ENCODE results near the gene CLEC4D.
"Not testable (repeated sequence)": the region's sequence is repeated elsewhere in the genome, so short reads cannot be mapped to it uniquely, and the experiment has no call there.

The CLEC4D gene

DNA sequence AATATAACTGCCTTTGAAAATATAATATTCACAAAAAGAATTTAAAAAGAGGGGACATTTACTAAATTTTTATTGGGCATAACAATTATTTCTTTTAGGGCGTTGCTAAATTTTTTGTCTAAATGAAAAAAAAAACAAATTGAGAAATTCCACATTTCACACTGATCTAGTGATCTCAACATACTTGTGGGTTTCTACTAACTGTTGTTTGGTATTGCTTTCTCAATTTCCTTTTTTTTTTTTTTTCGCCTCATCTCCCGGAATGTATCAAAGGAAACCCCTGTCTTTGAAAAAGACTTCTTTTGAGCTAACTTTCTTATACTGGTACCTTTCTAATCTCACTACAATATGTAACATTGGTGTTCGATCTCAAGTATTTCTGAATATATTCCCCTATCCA, at the start of gene CLEC4D:
CLEC4D (plus strand) TSS at position 248 of the 400 bp plus-strand sequence. CDS start 230 bp downstream, outside the sequence.
- DNase-seq (ENCODE audit: low read depth) = no peak

DNA sequence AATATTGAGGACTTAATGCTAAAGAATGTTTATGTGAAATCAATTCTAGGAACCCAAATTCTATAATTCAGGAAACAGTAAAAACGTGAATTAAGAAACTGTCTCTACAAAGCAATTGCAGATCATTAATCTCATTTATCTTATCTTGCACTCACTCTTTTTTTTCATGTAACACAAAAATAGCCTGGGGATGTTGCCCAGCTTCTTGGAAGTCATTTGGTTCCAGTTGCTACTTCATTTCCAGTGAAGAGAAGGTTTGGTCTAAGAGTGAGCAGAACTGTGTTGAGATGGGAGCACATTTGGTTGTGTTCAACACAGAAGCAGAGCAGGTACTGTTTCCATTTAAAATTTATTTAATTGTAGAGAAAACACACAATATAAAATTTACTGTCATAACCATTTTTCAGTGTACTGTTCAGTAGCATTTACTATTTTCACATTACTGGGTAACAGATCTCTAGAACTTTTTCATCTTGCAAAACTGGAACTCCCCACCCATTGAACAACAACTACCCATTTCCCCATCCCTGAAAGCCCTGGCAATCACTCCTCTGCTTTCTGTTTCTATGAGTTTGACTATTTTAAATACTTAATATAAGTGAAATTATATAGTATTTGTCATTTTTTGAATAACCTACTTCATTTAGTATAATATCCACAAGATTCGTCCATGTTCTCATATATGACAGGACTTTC, 47.9 kb upstream of the CLEC4D start:
- DNase-seq (ENCODE audit: low read depth) = no peak

DNA sequence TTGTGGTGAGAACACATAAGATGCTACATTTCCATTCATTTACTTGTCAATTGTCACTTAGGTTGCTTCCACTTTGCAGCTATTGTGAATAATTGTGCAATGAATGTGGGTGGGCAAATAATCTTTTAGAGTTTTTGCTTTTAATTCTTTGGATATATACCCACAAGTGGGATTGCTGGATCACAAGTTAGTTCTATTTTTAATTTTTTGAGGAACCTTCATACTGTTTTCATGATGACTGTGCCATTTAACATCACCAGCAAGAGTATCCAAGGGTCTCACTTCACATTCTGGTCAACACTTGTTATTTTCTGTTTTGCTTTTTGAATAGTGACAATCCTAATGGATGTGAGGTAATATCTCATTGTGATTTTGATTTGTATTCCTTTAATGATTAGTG, 47.1 kb upstream of the CLEC4D start:
- DNase-seq (ENCODE audit: low read depth) = no peak

DNA sequence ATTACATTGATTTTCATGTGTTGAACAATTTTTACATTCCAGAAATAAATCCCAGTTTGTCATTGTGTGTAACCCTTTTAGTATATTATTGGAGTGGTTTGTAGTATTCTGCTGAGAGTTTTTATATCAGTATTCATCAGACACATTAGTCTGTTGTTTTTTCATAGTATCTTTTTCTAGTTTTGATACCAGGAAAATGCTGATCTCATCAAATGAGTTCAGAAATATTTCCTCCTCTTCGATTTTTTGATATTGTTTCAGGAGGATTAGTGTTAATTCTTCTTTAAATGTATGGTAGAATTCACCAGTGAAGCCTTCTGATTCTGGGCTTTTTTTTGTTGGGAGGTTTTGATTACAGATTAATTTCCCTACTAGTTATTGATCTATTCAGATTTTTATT, 42.2 kb upstream of the CLEC4D start:
- no peak for DNase-seq (ENCODE audit: low read depth)

DNA sequence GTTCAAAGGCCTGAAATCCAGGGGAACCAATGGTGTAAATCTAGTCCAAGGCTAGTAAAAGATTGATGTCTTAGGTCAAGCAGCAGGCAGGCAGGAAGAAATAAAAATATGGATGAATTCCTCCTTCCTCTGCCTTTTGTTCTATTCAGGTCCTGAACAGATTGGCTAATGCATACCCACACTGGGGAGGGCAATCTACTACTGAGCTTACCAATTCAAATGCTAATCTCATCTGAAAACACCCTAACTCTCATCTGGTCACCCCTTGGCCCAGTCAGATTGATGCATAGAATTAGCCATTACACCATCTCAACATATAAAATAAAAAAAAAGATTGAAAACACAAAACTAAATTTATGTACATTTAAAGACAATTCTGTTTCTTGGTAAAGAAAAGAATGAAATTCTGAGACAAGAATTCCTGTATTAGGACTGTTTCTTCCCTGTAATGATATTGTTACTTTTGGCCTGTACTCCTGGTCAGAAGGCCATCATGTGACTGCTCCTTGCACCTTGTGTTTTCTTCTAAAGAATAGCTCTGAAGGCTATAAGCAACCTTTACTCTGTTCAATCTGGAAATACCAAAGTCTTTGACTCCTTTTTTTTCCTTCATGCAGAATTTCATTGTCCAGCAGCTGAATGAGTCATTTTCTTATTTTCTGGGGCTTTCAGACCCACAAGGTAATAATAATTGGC, 37.6 kb upstream of the CLEC4D start:
- DNase-seq (ENCODE audit: low read depth) = no peak

DNA sequence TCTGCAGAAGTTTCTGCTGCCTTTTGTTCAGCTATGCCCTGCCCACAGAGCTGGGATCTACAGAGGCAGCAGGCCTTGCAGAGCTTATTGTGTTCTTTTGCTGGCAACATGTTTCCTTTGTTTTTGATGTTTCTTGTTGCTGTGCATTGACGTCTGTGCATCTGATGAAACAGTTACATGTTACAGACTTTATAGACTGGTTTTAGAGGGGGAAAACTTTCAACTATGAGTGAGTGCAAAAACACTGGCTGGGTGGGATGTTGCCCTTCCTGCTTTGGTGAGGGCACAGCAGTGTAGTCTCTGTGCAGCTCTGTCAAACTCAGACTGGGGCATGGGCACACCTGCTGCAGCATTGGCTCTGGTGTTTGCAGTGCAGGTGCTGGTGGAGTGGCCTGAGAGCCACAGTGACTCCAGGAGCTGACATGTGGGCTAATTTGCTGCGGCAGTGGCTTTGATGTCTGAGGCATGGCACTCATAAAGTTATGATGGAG, 30.7 kb upstream of the CLEC4D start:
- no peak for DNase-seq (ENCODE audit: low read depth)

DNA sequence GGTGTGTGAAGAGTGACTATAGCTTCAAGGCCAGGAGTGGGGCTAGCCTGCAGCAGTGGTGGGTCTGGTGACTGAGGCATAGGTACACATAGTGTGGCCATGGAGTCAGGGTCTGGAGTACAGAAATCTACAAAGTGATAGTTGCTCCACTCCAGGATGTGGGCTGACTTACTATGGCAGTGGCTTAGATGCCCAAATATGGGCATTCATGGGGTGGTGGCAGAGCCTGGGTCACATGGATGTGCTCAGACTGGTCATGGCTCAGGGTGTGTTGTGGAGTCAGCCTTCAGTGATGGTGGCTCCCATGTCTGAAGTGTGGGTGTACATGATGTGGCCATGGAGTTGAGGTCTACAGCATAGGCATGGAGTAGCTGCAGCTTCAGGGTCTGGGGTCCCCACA, 30.2 kb upstream of the CLEC4D start:
- DNase-seq (ENCODE audit: low read depth) = no peak

DNA sequence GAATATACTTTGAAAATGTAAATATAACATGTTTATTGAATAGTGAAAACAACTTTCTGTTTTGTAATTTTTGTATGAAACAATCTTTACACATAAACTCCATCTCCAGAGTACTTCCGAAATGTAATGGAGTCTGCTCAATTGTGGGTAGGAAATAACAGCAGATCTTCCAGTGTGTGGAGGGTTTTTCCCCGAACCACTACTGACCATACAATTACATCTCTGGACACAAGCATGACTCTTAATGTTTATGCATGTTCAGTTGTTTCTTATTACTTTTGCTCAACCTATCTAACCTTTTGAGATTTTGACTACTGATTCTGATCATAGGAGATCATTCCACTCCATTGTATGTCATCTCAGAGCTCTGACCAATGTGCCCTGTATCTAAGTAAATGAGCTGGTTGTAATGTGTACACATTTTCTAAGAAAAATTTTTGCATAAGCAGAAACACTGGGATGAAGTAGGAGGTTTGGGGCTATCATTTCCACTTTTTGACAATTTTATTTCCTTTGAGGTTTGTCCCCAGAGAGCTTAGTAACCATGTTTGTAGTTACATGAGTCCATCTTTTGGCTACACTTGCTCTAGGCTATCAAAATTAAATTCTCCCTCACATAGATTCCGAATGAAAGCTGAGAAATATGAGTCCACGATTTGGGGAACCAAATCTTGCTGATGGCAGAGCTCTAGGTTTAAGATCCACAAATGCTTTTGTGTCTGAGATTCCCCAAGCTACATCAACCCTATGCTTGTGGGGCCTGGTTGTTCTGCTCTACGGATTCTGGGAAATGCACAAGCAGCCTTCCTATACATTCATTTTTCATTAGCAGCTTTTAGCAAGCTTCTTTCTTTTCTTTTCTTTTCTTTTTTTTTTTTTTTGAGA, 21.4 kb upstream of the CLEC4D start:
- DNase-seq (ENCODE audit: low read depth) = no peak

DNA sequence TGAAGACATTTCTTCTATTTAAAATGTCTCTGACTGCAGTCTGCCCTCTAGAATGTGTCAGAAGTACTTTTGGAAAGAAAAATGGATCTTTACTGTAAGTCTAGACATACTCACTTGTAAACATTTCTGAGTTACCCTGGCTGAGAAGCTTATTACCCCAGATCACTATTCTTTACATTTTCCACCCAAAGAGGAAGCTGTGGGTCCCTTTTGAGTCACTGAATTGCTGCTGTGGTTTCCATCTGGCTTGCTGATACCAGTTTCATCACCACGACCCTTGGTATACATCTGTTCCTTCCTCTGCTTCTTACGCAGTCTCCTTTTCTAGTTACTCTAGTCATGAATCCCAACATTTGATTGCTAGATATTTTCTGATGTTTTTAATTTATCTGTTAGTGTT, 20.2 kb upstream of the CLEC4D start:
- peak; percentile 36 for DNase-seq (ENCODE audit: low read depth)

DNA sequence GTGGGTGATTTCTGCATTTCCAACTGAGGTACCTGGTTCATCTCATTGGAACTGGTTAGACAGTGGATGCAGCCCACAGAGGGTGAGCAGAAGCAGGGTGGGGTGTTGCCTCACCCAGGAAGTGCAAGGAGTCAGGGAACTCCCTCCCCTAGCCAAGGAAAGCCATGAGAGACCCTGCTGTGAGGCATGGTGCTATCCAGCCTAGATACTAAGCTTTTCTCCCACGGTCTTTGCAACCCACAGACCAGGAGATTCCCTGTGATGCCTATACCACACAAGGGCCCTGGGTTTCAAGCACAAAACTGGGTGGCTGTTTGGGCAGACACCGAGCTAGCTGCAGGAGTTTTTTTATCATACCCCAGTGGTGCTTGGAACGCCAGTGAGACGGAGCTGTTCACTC, 17.6 kb upstream of the CLEC4D start:
- DNase-seq (ENCODE audit: low read depth) = not testable (repeated sequence)

DNA sequence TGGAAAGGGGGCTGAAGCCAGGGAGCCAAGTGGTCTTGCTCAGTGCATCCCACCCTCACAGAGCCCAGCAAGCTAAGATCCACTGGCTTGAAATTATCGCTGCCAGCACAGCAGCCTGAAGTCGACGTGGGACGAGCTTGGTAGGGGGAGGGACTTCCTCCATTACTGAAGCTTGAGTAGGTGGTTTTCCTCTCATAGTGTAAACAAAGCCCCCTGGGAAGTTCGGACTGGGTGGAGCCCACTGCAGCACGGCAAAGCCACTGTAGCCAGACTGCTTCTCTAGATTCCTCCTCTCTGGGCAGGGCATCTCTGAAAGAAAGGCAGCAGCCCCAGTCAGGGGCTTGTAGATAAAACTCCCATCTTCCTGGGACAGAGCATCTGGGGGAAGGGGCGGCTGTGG, 17.2 kb upstream of the CLEC4D start:
- DNase-seq (ENCODE audit: low read depth) = not testable (repeated sequence)

DNA sequence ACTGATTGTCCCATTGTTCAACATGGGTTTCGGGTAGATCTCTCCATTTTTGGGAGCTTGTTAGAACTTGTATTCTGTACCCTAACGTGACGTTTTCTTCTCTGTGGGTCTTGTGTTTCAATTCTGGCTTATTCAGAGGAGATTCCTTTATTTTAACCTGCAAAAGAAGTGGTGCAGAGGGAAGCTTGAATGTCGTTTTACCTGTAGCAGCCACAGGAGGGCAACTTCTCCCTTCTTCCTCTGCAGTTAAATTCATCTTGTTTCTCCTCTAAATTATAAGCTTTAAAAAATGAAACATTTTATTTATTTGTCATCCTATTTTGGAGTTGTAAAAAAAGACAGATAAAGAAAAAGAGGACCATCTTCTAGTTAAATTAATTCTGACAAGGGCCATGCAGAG, 13.7 kb upstream of the CLEC4D start:
- DNase-seq (ENCODE audit: low read depth) = no peak

DNA sequence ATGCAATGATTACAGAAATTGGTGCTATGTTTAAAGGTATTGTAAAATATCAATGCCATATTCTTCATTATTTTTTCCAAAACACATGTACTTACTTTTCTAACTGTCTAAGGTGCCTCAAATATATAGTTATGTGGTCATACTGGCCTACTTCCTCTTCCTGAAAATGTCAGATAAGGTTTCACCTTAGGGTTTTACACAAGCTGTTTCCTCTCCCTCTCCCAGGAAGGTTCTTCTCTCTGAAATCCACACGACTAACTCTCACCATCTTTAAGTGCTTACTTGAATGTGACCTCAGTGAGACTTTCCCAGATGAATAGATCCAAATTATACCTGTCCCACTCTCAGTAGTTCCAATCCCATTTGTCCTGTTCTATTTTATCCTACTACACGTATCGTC, 11.6 kb upstream of the CLEC4D start:
- no peak for DNase-seq (ENCODE audit: low read depth)

DNA sequence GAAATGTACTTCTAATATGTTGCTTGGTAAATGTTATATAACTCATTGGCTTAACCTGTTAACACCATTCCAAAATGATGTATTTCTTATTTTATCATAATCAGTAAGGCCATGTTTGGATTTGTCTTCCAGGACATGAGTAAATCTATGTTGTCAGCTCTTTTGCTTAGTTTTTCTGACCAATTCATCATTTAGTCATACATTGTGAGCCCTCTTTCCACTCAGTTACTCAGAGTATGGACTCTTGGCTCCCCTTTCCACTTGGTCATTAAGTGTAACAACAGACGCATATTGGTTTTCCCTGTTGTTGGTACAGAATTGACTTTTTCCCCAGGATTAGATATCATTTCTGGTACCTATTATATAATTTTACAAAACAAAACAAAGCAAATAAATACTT, 9.0 kb upstream of the CLEC4D start:
- DNase-seq (ENCODE audit: low read depth) = no peak

DNA sequence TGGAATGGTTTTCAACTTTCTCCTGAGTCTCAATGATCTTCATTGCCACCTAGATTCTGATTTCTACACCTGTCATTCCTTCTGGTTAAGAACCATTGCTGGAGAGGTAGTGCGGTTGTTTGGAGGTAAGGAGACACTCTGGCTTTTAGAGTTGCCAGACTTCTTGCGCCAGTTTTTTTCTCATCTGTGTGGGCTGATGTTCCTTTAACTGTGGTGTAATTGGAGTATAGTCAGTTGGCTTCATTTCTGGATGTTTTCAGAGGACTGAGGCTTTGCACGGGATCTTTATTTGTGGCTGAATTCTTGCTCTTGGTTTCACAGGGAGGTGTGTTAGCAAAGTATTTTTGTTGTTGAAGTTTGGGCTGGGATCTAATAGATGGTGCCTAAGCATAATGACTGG, 5.7 kb upstream of the CLEC4D start:
- DNase-seq (ENCODE audit: low read depth) = no peak

DNA sequence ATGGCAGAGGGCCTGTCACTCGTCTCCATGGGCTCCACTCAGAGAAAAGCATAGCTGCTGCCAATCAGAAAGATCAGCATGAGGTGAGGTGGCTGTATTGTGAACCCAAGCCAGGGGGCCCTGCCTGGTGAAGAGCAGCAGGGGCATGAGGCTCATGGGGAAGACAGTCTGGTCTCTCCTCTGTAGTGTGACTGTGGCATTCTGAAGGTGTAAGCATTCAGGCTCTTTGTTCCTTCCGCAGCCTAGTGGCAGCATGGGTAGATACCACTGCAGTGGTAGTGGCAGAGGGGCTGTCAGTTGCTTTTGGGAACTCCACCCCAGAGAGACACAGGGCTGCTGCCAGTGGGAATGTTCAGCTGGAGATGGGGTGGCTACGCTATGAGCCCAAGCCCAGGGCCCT, 5.1 kb upstream of the CLEC4D start:
- no peak for DNase-seq (ENCODE audit: low read depth)

DNA sequence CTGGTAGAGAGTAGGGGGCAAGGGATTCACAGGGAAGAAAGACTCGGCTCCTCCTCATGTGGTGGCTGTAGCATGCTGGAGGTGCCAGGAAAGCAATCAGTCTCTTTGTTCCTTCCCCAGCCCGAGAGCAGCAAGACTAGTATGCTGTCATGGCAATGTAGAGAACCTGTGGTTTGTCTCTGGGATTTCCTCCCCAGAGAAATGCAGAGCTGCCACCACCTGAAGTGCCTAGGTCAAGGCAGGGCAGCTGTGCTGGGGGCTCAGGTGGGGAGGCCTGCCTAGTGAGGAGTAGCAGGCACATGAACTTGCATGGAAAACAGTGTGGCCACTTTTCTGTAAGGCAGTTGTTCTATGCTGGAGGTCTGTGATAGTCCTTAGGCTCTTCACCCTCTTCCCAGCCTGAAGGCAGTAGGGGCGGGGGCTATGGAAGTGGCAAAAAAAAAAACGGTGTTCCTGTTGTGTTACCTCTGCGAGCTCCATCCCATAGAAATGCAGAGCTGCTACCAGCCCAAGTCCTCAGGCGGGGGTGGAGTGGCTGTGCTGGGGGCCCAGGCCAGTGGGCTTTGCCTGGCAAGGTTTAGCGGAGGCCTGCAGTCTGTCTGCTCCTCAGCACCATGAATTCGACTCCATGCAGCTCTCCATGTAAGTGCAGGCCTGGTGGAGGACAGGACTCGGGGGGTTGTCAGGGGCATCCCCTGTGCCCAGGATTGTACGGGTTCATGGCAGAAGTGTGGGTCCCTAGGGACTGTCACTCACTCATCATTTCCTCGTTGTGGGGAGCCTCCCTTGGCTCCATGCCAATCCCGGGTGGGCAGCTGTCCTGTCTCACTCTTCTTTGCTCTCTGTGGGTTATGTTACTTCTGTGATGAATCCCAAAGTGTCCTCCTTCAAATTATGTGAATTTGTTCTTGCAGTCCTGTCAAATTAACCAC, 4.1 kb upstream of the CLEC4D start:
- no peak for DNase-seq (ENCODE audit: low read depth)

DNA sequence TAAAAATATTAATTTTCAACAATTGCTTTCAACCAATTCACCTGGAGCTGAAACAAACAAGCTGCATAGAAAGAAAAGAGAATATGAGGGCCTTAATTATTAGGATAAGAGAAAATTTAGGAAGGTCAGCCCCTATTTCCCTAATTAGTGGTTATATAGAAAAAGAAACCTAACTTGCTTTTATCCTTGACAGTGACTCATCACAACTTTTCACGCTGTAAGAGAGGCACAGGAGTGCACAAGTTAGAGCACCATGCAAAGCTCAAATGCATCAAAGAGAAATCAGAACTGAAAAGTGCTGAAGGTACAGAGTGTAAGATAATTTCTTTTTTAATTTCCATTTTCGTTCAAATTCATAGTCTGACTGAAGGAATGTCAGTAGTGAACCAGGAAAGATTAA, 4.7 kb downstream of the CLEC4D start:
- no peak for DNase-seq (ENCODE audit: low read depth)

DNA sequence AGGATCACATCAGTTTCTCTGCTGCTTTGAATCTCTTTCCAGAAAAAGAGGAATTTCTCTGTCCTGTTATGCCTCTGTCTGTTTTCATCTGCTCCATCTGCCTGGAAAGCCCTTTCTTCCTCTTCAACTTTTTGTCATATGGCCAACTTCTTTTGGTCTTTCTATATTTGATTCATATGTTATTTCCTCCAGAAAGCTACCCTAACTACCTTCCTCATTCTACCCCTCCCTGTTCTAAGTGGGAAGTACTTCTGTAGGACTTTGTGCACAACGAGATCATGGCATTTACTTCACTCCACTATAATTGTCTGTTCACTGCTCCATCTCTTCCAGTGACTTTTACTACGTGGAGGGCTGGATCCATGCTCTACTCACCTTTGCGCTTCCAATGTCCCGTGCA, 5.9 kb downstream of the CLEC4D start:
- DNase-seq (ENCODE audit: low read depth) = no peak

DNA sequence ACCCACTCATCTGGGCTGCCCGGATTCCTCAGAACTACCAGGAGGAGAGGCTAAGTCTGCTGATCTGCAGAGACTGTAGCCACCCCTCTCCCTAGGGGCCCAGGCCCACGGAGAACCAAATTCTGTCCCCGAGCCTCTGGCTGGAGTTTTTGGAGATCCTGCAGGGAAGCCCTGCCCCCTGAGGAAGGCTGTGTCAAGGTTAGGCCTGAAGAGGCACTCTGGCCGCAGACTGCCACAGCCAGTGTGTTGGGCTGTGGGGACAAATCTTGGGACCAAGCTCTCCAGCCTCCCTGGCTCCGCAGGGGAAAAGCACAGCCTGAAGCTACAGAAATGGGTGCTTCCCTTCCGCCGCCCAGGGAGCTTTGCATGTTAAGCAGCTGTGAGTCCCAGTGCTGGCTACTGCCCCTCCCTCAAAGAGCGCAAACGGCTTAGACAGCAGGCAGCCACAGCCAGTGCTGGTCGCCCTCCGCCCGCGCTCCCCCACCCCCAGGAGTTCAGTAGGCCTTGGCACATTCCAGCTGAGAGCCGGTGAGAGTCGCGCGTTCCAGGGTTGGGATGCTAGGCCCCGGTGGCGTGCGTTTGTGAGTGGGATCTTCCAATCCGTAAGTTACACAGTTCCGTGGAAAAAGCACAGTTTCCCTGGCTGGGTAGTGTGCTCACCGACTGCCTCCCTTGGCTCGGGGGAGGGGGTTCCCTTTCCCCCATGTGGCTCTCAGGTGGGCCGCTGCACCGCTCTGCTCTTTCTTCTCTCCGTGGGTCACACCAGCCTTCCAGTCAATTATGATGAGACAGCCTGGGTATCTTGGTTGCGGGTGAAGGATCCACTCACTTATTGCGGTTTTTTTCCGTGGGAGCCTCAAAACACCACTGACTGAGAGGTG, 14.2 kb downstream of the CLEC4D start:
- no peak for DNase-seq (ENCODE audit: low read depth)

DNA sequence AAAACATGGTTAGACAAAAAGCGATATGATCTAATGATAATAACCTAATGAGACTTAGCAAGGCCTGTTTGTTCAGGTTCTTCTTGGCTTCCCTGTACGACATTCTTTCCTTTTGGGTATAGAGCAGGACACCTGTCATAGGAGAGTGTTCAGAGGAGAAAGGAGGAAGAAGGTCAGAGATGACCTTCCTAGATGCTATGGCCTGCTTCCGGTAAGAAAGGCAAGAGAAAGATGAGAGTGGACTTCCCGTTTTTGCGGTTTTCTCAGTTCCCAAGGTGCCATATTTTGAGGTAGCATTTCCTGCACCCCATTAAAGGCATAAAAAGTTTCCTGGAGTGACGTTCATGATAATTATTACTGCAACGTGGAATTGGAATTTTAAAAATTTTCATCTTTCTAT, 18.7 kb downstream of the CLEC4D start:
- no peak for DNase-seq (ENCODE audit: low read depth)
